HT1080 (cell line): ENCODE measurements around the gene OR51B2. TPM values are rescaled to one million over a fixed set of nuclear protein-coding genes. Genes with fewer than 3 reads are reported as not detected.

Experiments
- DNase-seq: peaks from one replicate; pipeline ENCODE4 v3.0.0-alpha.2; 2015; ENCODE audit warnings: low read depth
- small RNA-seq: library from RNA; depleted of rRNA; stranded (forward); fragments of <200 nt; gene quantifications from one replicate; pipeline ENCODE3, GENCODE V24; 2014
- total RNA-seq: library from RNA; depleted of rRNA; stranded (reverse); fragments of >200 nt; shearing (Covaris generic); gene quantifications from 2 replicates; pipeline ENCODE4 v1.2.3, GENCODE V29; 2014; rRNA removed

The OR51B2 gene
- total RNA-seq, 1 experiment from 2014 or later: 5.8 TPM

GRCh38 chr11:5284637-5285036 lies 39.5 kb downstream of the OR51B2 start:
- DNase-seq: no peak

- no peak for DNase-seq
Observed at GRCh38 chr11:5283882-5284281, 40.2 kb downstream of the OR51B2 start.

- DNase-seq: no peak
Observed at GRCh38 chr11:5283086-5283485, 41.0 kb downstream of the OR51B2 start.

GRCh38 chr11:5282628-5283027 lies 41.5 kb downstream of the OR51B2 start:
- DNase-seq: no peak

- no peak for DNase-seq
Observed at GRCh38 chr11:5281596-5281995, 42.5 kb downstream of the OR51B2 start.

- peak; percentile 99 for DNase-seq
Observed at GRCh38 chr11:5280582-5281102, 43.5 kb downstream of the OR51B2 start.

GRCh38 chr11:5279471-5280090 lies 44.5 kb downstream of the OR51B2 start:
- no peak for DNase-seq

GRCh38 chr11:5277807-5278382 lies 46.2 kb downstream of the OR51B2 start:
- DNase-seq: peak; percentile 36

- DNase-seq: no peak
Observed at GRCh38 chr11:5276697-5277096, 47.4 kb downstream of the OR51B2 start.

GRCh38 chr11:5275369-5276110 lies 48.6 kb downstream of the OR51B2 start:
- no peak for DNase-seq

GRCh38 chr11:5274395-5274794 lies 49.7 kb downstream of the OR51B2 start:
- peak; percentile 83 for DNase-seq

Small RNAs within 50 kb of the gene (small RNA-seq; reads per million reads assigned to genes)
- not detected for gene AC104389.3

Other genes with a start within 250 kb of the OR51B2 start
- not detected in 2 replicates for gene OR52A5, start 185.9 kb downstream of the OR51B2 start, total RNA-seq
- gene OR52A1, start 169.5 kb downstream of the OR51B2 start, total RNA-seq: not detected in 2 replicates
- not detected in 2 replicates for gene OR51V1, start 123.6 kb downstream of the OR51B2 start, total RNA-seq
- gene HBB, start 97.2 kb downstream of the OR51B2 start, total RNA-seq: not detected in 2 replicates
- gene HBD, start 89.8 kb downstream of the OR51B2 start, total RNA-seq: not detected in 2 replicates
- 0.31 TPM in 1 of 2 replicates, not detected in the other for gene HBG1, start 74.4 kb downstream of the OR51B2 start, total RNA-seq
- gene HBG2, start 69.5 kb downstream of the OR51B2 start, total RNA-seq: 15.1 and 19.5 TPM in 2 replicates
- 157 and 165 TPM in 2 replicates for gene HBE1, start 54.4 kb downstream of the OR51B2 start, total RNA-seq
- 21.5 and 33.4 TPM in 2 replicates for gene OR51B4, start 22.4 kb downstream of the OR51B2 start, total RNA-seq
- 118 and 147 TPM in 2 replicates for gene OR51B5, start 19.2 kb upstream of the OR51B2 start, total RNA-seq
- gene OR51B6, start 27.2 kb upstream of the OR51B2 start, total RNA-seq: not detected in 2 replicates
- not detected in 2 replicates for gene OR51M1, start 59.5 kb upstream of the OR51B2 start, total RNA-seq
- gene OR51Q1, start 97.8 kb upstream of the OR51B2 start, total RNA-seq: not detected in 2 replicates
- gene OR51I1, start 117.2 kb upstream of the OR51B2 start, total RNA-seq: 2.9 and 3.1 TPM in 2 replicates
- gene OR51I2, start 125.0 kb upstream of the OR51B2 start, total RNA-seq: 0.03 TPM in 1 of 2 replicates, not detected in the other
- not detected in 2 replicates for gene OR52D1, start 164.4 kb upstream of the OR51B2 start, total RNA-seq
- not detected in 2 replicates for gene UBQLN3, start 185.7 kb upstream of the OR51B2 start, total RNA-seq
- gene UBQLNL, start 192.4 kb upstream of the OR51B2 start, total RNA-seq: 0.07 TPM in 1 of 2 replicates, not detected in the other
- gene OR52H1, start 224.2 kb upstream of the OR51B2 start, total RNA-seq: not detected in 2 replicates